Endothelial cell of umbilical vein (primary cell): ENCODE measurements around the gene LALBA. TPM values are rescaled to one million over a fixed set of nuclear protein-coding genes. Genes with fewer than 3 reads are reported as not detected.

Experiments used
- BruUV-seq: library from RNA; stranded (reverse); fragments of 400-500 nt; replicated peaks from 2 replicates; lab custom pipeline; 2021; lab: Mats Ljungman, UMichigan
- CTCF ChIA-PET: fragments of 300-600, 350-600 bp; sonication (Branson Sonifier 250); formaldehyde crosslinking; loops from one replicate; lab custom pipeline; 2021; ENCODE audit warnings: antibody characterized with exemption, inconsistent platforms; lab: Charles Lee
- POLR2A ChIA-PET: fragments of 300-600, 350-600 bp; sonication (Branson Sonifier 250); formaldehyde crosslinking; loops from one replicate; lab custom pipeline; 2021; ENCODE audit warnings: antibody characterized with exemption, inconsistent platforms; lab: Charles Lee
- DNase-seq: peaks from one replicate; pipeline ENCODE4 v3.0.0-alpha.2; 2011; ENCODE audit warnings: low read depth, low spot score
- FAIRE-seq: peaks from 2 replicates; lab custom pipeline; 2011; peaks lifted over from hg19 to GRCh38; lab: Jason Lieb, UNC
- H2AFZ ChIP-seq: 2 replicates; pipeline ENCODE4 v1.6.0; 2012; ENCODE audit warnings: low read depth, low read length, control low read depth, inconsistent platforms
- H3K27ac ChIP-seq: 2 replicates; pipeline ENCODE4 v1.5.1; 2011; ENCODE audit warnings: low read depth, mild to moderate bottlenecking, control low read depth, low read length, moderate library complexity; ENCODE audit not compliant: insufficient read depth
- H3K27me3 ChIP-seq, 2 experiments: 2 replicates each; pipeline versions ENCODE4 v1.6.0 to v1.6.1; 2011; ENCODE audit warnings: low read length in 2 of 2, mixed read lengths in 1 of 2; ENCODE audit not compliant: control insufficient read depth in 2 of 2, insufficient read depth in 2 of 2
- H3K36me3 ChIP-seq, 2 experiments: 2 replicates in 1 of 2; 3 replicates in 1 of 2; pipeline ENCODE4 v1.5.1; 2011; ENCODE audit warnings: low read length in 2 of 2, mild to moderate bottlenecking in 1 of 2, moderate library complexity in 1 of 2; ENCODE audit not compliant: control insufficient read depth in 2 of 2, insufficient read depth in 2 of 2; ENCODE audit errors: extremely low read depth in 1 of 2
- H3K4me1 ChIP-seq: 3 replicates; pipeline ENCODE4 v1.5.1; 2011; ENCODE audit warnings: mild to moderate bottlenecking, low read length; ENCODE audit not compliant: control insufficient read depth, insufficient read depth; ENCODE audit errors: extremely low read depth
- H3K4me2 ChIP-seq: 2 replicates; pipeline ENCODE4 v1.6.1; 2011; ENCODE audit warnings: low read length, control low read depth, mixed read lengths; ENCODE audit not compliant: insufficient read depth
- H3K4me3 ChIP-seq, 3 experiments: fragments of 200-600 bp in 1 of 3; sonication (generic), shearing (Covaris generic) in 1 of 3; replicated peaks in 1 of 3; 2 replicates each; pipeline ENCODE4 v1.5.1; 2011 to 2016; ENCODE audit warnings: control low read depth in 3 of 3, low read length in 3 of 3, mild to moderate bottlenecking in 2 of 3, inconsistent platforms in 1 of 3, low read depth in 1 of 3, moderate library complexity in 1 of 3; ENCODE audit not compliant: insufficient read depth in 1 of 3
- H3K79me2 ChIP-seq: 2 replicates; pipeline ENCODE4 v1.6.0; 2012; ENCODE audit warnings: low read length, inconsistent platforms; ENCODE audit not compliant: control insufficient read depth, insufficient read depth
- H3K9ac ChIP-seq: replicated peaks from 2 replicates; pipeline ENCODE3; 2011; ENCODE audit warnings: low read length, control low read depth; ENCODE audit not compliant: insufficient read depth; ENCODE audit errors: extremely low read depth
- H3K9me1 ChIP-seq: replicated peaks from 3 replicates; pipeline ENCODE4 v1.6.0; 2011; ENCODE audit warnings: mild to moderate bottlenecking, low read length; ENCODE audit not compliant: control insufficient read depth, insufficient read depth; ENCODE audit errors: extremely low read depth
- H3K9me3 ChIP-seq: replicated peaks from 2 replicates; pipeline ENCODE4 v1.5.1; 2012; ENCODE audit warnings: low read length, inconsistent platforms; ENCODE audit not compliant: control insufficient read depth, insufficient read depth
- H4K20me1 ChIP-seq: replicated peaks from 2 replicates; pipeline ENCODE3; 2011; ENCODE audit warnings: mild to moderate bottlenecking, low read length; ENCODE audit not compliant: control insufficient read depth, insufficient read depth; ENCODE audit errors: extremely low read depth
- CTCF ChIP-seq, 2 donors: IDR thresholded peaks; 1 replicate in 1 of 2; 2 replicates in 1 of 2; pipeline ENCODE4 v1.5.1; 2011; ENCODE audit warnings: low read length in 2 of 2, mild to moderate bottlenecking in 2 of 2, moderate library complexity in 2 of 2, control low read depth in 1 of 2, inconsistent platforms in 1 of 2, low read depth in 1 of 2; ENCODE audit not compliant: insufficient read depth in 1 of 2; ENCODE audit errors: extremely low read depth in 1 of 2
- EZH2 ChIP-seq: IDR thresholded peaks from 2 replicates; pipeline ENCODE4 v1.6.1; 2012; ENCODE audit warnings: borderline replicate concordance, low read depth, mild to moderate bottlenecking, moderate library complexity, low read length, inconsistent platforms; ENCODE audit not compliant: severe bottlenecking
- FOS ChIP-seq: IDR thresholded peaks from 2 replicates; pipeline ENCODE4 v1.6.1; 2011; ENCODE audit warnings: mild to moderate bottlenecking, low read length, moderate library complexity, borderline replicate concordance; ENCODE audit not compliant: insufficient read depth
- GATA2 ChIP-seq: IDR thresholded peaks from 2 replicates; pipeline ENCODE4 v1.7.0; 2011; ENCODE audit warnings: low read depth, mild to moderate bottlenecking, moderate library complexity, mixed read lengths, low read length; ENCODE audit not compliant: insufficient read length, insufficient read depth
- JUN ChIP-seq: IDR thresholded peaks from 2 replicates; pipeline ENCODE4 v1.6.1; 2011; ENCODE audit warnings: borderline replicate concordance, low read depth; ENCODE audit not compliant: insufficient read length, insufficient read depth
- MYC ChIP-seq: IDR thresholded peaks from one replicate; pipeline ENCODE4 v1.6.1; 2011; ENCODE audit warnings: mild to moderate bottlenecking, low read depth, low read length
- POLR2A ChIP-seq: IDR thresholded peaks from 2 replicates; pipeline ENCODE4 v1.6.1; 2012; ENCODE audit warnings: low read depth, mild to moderate bottlenecking, control low read depth, low read length
- POLR2AphosphoS5 ChIP-seq: IDR thresholded peaks from 2 replicates; pipeline ENCODE4 v1.6.1; 2012; ENCODE audit warnings: low read depth, mild to moderate bottlenecking, control low read depth, low read length, moderate library complexity; ENCODE audit not compliant: insufficient read depth
- dilution Hi-C: fragments of 300-500 bp; cut with MboI; formaldehyde crosslinking; loops from one replicate; pipeline ENCODE4 v1.15.0; 2019; ENCODE audit warnings: low sequenced_read_pairs; ENCODE audit not compliant: extremely low pct_ligation_motif_present
- intact Hi-C: fragments of 100-400 bp; cut with micrococcal nuclease; formaldehyde crosslinking; loops from one replicate; pipeline ENCODE4 v1.10.0; 2022
- polyA plus RNA-seq, 4 experiments: library from polyadenylated mRNA; depleted of rRNA in 3 of 4; stranded (reverse) in 3 of 4; unstranded in 1 of 4; fragments of >200 nt; gene quantifications; 2 replicates each; pipeline versions ENCODE4 v1.2.1 to v1.2.3, GENCODE V29; 2011 to 2012; ENCODE audit warnings: missing spikeins in 1 of 4
- total RNA-seq: library from RNA; stranded (reverse); gene quantifications from 2 replicates; pipeline ENCODE4 v1.2.3, GENCODE V29; 2021
- TF ChIP-seq, protein P1 (sequence below): IDR thresholded peaks from 2 replicates; pipeline ENCODE4 v1.6.1; 2011; ENCODE audit not compliant: insufficient read depth, insufficient read length

Gene LALBA
- total and polyA plus RNA-seq, 2 donors (not counting 3 experiments of a cell fraction or from before 2014, with no cell fraction given): not detected

DNA sequence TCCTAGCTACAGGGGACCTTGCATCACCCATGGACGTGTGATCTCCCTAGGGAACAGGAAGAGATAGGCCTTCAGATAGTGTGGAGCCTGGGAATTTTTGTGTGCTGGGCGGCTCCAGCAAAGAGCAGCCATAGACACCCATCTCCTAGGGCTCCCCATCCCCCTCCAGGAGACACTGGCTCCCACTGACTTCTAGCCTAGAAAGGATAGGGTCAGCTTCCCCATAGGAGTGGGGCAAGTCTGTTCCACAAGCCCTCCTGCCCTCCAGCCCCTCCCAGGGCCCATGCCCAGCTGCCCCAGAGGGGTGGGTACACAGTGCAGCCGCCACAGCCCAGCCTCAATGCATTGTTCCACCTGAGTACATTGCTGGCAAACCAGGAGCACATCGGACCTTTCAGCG, 16.5 kb upstream of the LALBA start:
- TF ChIP-seq MYC (no peak), EZH2 (no peak), JUN (no peak), POLR2A (no peak), CTCF (IDR thresholded peaks at IDR 0.05; ENCODE audit: extremely low read depth in 1 of 2, insufficient read depth in 1 of 2, low read depth in 1 of 2, low read length in 2 of 2) (no peak), FOS (no peak), GATA2 (no peak), POLR2AphosphoS5 (no peak)
- TF ChIP-seq, protein P1, sequence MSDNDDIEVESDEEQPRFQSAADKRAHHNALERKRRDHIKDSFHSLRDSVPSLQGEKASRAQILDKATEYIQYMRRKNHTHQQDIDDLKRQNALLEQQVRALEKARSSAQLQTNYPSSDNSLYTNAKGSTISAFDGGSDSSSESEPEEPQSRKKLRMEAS: no peak
- Histone ChIP-seq H3K27ac (no peak overlapping the region), H3K4me3 (no peak overlapping the region), H3K9me1 (no peaks in the 10 kb centered on the region), H3K9ac (no peak overlapping the region), H4K20me1 (no peaks in the 10 kb centered on the region), H3K79me2 (no peaks in the 10 kb centered on the region), H3K36me3 (no peaks in the 10 kb centered on the region), H3K4me1 (no peaks in the 10 kb centered on the region), H3K4me2 (no peak overlapping the region), H3K9me3 (no peaks in the 10 kb centered on the region), H3K27me3 (peaks cover 3 to 6% of the 10 kb centered on the region in 2 experiments), H2AFZ (no peak overlapping the region)
- FAIRE-seq: no peak
- DNase-seq: no peak
- ChIA-PET CTCF (no interaction called here), POLR2A (no interaction called here)
- intact Hi-C loops: no loop called here
- no TSS peak for BruUV-seq
- dilution Hi-C loops: no loop called here
